ENCODE measurements around the gene TFDP1.

TFDP1 gene

GRCh38 chr13:113632706-113633484 lies 48.3 kb downstream of the TFDP1 start:
- H3K4me3 ChIP-seq (ENCODE audit: low read depth, low read length): no peak overlapping the region
- no peak for TF ChIP-seq CTCF (IDR thresholded peaks at IDR 0.05; ENCODE audit: low read depth, low read length, missing control alignments)
- no peak for DNase-seq (ENCODE audit: low read depth)

- no peak overlapping the region for H3K4me3 ChIP-seq (ENCODE audit: low read depth, low read length)
- DNase-seq (ENCODE audit: low read depth): no peak
- no peak for TF ChIP-seq CTCF (IDR thresholded peaks at IDR 0.05; ENCODE audit: low read depth, low read length, missing control alignments)
Measured at GRCh38 chr13:113633485-113633873, 48.9 kb downstream of the TFDP1 start.

GRCh38 chr13:113634279-113635047 lies 49.9 kb downstream of the TFDP1 start:
- TF ChIP-seq CTCF (IDR thresholded peaks at IDR 0.05; ENCODE audit: low read depth, low read length, missing control alignments): no peak
- no peak for DNase-seq (ENCODE audit: low read depth)

GRCh38 chr13:113635048-113635420 lies 50.5 kb downstream of the TFDP1 start:
- H3K4me3 ChIP-seq (ENCODE audit: low read depth, low read length): no peak overlapping the region
- no peak for TF ChIP-seq CTCF (IDR thresholded peaks at IDR 0.05; ENCODE audit: low read depth, low read length, missing control alignments)

More at GRCh38 chr13:113634279-113635047, 49.9 kb downstream of the TFDP1 start:
- no peak overlapping the region for H3K4me3 ChIP-seq (ENCODE audit: low read depth, low read length)

GRCh38 chr13:113635709-113636108 lies 51.2 kb downstream of the TFDP1 start:
- TF ChIP-seq CTCF (IDR thresholded peaks at IDR 0.05; ENCODE audit: low read depth, low read length, missing control alignments): no peak
- DNase-seq (ENCODE audit: low read depth): no peak
- H3K4me3 ChIP-seq (ENCODE audit: low read depth, low read length): no peak overlapping the region

More at GRCh38 chr13:113635048-113635420, 50.5 kb downstream of the TFDP1 start:
- DNase-seq (ENCODE audit: low read depth): no peak

- no peak overlapping the region for H3K4me3 ChIP-seq (ENCODE audit: low read depth, low read length)
- TF ChIP-seq CTCF (IDR thresholded peaks at IDR 0.05; ENCODE audit: low read depth, low read length, missing control alignments): no peak
- no peak for DNase-seq (ENCODE audit: low read depth)
Measured at GRCh38 chr13:113636266-113636963, 51.9 kb downstream of the TFDP1 start.

Data from GM12864 (cell line).